GM21786 (cell line): Measurements from ENCODE around the gene MRPL28.
"Not testable (repeated sequence)": the region's sequence is repeated elsewhere in the genome, so short reads cannot be mapped to it uniquely, and the experiment has no call there.

Experiments used
- ATAC-seq: cut with Tn5 transposase; IDR thresholded peaks from one replicate; pipeline ENCODE4 v1.9.1; 2021; ENCODE audit not compliant: unreplicated experiment

The MRPL28 gene

DNA sequence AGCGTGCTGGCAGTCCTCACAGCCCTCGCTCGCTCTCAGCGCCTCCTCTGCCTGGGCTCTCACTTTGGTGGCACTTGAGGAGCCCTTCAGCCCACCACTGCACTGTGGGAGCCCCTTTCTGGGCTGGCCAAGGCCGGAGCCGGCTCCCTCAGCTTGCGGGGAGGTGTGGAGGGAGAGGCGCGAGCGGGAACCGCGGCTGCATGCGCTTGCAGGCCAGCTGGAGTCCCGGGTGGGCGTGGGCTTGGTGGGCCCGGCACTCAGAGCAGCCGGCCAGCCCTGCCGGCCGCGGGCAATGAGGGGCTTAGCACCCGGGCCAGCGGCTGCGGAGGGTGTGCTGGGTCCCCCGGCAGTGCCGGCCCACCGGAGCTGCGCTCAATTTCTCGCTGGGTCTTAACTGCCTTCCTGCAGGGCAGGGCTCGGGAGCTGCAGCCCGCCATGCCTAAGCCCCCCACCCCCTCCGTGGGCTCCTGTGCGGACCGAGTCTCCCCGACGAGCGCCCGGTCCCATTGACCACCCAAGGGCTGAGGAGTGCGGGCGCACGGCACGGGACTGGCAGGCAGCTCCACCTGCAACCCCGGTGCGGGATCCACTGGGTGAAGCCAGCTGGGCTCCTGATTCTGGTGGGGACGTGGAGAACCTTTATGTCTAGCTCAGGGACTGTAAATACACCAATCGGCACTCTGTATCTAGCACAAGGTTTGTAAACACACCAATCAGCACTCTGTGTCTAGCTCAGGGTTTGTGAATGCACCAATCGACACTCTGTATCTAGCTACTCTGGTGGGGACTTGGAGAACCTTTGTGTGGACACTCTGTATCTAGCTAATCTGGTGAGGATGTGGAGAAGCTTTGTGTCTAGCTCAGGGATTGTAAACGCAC is 29.0 kb downstream of the MRPL28 start:
- ATAC-seq: not testable (repeated sequence)

DNA sequence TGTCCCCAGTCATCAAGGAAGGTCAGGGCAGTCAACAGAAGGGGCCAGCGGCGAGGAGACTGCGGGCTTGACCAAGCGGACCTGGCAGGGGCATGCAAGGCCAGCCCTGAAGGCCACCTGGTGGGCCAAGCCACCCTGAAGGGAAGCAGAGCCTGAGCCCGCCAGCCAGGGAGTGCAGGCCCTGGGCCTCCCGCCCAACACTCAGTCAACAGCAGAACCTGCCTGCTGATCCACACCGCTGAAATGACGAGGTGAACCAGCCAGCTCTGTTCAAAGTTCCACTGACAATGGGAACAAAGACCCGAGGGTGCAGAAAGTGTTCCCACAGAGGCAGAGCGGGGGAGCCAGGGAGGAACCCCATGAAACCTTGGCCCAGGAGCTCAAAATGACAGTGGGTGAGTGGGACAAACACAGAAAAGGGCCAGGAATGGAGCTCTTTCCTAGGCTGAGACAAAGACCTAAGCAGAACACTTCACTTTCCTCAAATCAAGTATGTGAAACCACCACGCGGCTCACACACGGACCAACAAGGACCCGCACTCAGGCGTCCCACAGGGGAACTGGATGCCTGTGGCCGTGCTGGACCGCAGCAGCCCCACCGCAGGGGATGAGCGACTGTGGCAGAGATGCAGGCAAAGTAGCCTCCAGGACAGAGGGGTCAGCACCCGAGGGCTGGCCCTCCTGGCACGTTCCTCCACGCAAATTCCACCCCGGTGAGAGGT is 29.8 kb downstream of the MRPL28 start:
- ATAC-seq: no peak

DNA sequence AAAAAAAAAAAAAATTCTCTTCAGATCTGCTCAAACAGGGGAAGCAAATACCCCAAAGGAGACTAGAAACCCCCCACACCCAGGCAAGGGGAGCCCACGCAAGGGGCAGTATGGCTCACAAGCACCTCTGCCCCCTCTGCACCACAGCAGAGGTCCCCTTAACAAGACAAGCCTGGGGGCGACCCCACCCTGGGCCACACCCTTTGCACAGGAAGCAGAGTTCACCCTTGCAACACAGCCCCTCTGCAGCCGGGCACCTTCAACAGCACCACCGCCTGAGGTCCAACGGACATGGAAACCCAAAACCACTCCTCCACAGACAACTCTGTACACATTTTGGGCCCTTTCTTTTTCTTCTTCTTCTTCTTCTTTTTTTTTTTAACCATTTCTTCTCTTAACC is 30.7 kb downstream of the MRPL28 start:
- no peak for ATAC-seq

DNA sequence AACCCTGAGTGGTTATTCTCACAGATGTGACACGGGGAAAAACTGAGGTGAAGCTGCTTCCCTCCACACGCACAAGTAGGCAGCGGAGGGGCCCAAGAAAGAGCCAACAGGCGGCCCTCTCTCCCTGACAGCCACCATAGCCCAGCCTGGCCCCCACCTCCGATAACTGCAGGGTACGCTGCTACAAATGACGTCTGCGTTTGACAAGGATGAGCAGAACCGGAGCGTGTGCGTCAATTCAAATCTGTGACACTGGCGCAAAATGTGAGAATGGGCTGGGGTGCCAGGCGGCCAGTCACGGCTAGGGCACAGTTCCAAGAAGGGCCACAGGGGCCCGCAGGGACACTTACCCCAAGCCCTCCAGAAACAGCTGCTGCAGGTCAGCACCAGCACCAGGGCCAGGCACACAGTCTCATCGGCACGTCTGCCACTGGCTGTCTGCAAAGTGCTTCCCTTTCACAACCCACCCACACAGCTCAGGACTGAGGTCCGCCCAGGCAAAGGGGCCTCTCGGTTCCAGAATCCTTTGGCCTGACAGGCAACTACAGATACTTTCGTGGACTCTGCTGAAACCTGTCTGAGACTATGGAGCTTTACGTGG is 32.3 kb downstream of the MRPL28 start:
- ATAC-seq: no peak

DNA sequence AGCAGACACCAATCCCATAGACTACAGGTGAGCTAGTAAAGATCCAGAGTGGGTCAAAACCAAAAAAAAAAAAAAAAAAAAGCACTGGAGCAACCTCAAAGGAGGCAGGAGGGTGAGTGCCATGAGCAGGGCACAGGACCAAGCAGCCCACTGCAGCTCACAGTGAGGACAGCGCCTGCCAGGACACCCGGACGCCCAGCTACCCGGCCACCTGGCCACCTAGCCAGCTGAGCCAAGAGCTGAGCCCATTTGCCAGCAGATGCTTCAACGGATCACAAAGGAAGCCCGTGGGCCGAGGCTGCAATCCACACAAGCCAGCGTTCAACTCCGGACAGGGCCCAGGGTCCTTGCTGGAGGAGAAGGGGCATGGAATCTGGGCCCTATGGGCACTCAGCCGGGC is 32.9 kb downstream of the MRPL28 start:
- ATAC-seq: no peak

DNA sequence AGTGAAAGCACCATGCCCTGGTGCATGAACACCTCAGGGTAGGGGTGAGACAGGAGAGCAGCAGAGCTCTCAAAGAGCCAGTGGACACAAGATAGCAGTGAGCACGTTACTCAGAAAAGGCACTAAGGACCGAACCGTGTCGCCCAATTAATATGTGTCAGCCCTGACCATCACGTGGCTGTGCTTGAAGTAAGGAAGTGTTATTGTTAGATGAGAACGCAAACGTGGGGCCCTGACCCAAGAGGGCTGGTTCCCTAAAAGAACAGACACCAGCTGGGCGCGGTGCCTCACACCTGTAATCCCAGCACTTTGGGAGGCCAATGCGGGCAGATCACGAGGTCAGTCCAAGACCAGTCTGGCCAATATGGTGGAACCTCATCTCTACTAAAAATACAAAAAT is 34.1 kb downstream of the MRPL28 start:
- ATAC-seq: no peak

DNA sequence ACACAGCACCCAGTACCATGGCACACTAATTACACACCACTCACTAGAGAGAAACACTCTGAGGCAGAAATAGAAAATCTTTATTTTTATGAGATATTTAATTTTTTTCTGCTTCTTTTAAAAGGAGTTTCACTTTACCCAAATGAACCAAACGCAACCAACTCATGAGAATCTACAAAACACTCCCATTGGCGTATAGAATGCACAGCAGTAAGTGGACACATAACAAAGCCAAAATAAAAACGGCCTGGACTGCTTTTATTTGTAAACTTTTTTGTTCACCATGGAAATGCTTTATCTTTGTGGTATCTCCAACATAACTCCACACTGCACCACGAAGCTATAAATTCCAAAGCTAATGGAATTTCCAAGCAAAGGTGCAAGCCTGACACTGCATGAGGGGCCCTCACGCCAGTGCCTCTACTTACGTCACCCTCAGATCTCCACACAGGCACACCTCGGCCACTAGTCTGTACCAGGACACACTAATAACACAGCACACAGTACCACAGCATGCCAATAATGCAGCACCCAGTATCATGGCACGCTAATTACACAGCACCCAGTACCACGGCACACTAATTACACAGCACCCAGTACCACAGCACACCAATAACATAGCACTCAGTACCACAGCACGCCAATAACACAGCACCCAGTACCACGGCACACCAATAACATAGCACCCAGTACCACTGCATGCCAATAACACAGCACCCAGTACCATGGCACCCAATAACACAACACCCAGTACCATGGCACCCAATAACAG is 35.3 kb downstream of the MRPL28 start:
- not testable (repeated sequence) for ATAC-seq

DNA sequence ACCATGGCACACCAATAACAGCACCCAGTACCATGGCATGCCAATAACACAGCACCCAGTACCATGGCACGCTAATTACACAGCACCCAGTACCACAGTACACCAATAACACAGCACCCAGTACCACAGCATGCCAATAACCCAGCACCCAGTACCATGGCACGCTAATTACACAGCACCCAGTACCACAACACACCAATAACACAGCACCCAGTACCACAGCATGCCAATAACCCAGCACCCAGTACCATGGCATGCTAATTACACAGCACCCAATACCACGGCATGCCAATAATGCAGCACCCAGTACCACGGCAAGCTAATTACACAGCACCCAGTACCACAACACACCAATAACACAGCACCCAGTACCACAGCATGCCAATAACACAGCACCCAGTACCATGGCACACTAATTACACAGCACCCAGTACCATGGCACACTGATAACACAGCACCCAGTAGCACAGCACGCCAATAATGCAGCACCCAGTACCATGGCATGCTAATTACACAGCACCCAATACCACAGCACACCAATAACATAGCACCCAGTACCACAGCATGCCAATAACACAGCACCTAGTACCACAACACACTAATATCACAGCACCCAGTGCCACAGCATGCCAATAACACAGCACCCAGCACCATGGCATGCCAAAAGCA is 36.0 kb downstream of the MRPL28 start:
- ATAC-seq: not testable (repeated sequence)

DNA sequence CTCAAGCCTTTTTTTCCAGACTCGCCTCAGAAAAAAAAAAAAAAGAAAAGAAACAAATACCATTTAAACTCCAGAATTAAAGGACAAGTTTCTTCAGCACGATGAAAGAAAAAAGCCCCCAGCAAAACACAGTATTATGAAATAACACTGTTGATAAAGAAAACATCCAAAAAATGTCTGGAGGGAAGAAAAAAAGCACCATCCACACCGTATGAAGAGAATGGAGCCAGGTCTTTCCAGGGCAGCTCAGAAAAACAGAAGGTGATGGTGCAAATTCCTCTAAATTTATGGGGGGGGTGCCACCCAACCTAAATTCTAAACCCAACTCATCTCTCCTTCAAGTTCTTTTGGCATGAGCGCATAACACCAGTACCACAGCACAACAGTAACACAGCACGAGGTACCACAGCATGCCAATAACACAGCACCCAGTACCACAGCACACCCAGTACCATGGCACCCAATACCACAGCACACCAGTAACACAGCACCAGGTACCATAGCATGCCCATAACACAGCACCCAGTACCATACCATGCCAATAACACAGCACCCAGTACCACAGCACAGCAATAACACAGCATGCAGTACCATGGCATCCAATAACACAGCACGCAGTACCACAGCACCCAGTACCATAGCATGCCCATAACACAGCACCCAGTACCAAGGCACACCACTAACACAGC is 36.8 kb downstream of the MRPL28 start:
- no peak for ATAC-seq

DNA sequence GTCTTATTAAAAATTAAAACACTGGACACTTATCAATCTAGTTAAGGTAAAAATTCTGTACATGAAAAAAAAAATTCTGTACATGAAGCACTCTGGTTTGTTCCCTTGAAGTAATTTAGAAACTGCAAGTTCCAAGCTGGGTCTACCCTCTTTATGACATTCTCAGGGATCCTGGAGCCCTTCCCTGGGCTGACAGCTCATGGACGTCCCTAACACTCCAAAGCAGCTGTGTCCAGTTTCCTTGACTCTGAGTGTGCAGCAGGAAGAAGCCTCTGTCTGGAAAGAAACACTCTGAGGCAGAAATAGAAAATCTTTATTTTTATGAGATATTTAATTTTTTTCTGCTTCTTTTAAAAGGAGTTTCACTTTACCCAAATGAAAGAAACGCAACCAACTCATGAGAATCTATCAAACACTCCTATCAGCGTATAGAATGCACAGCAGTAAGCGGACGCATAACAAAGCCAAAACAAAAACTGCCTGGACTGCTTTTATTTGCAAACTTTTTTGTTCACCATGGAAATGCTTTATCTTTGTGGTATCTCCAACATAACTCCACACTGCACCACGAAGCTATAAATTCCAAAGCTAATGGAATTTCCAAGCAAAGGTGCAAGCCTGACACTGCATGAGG is 39.0 kb downstream of the MRPL28 start:
- not testable (repeated sequence) for ATAC-seq

DNA sequence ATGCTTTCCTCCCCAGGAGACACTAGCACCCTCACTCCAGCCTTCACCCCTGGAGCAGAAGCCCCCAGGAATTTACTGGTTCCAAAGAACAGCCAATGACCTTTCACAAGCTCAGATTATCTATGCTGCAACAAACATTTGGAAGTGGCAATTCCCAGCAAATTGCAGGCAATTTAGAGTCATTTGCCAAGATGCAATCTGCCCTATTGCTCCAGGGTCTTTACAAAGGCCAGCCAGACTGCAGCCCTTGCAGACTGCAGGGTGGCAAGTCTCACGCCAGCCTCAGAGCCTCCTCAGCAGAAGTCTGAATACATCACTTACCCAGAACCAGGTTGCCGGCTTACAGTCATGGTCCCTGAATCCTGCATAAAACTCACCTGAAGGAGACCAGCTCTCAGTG is 39.6 kb downstream of the MRPL28 start:
- ATAC-seq: no peak

DNA sequence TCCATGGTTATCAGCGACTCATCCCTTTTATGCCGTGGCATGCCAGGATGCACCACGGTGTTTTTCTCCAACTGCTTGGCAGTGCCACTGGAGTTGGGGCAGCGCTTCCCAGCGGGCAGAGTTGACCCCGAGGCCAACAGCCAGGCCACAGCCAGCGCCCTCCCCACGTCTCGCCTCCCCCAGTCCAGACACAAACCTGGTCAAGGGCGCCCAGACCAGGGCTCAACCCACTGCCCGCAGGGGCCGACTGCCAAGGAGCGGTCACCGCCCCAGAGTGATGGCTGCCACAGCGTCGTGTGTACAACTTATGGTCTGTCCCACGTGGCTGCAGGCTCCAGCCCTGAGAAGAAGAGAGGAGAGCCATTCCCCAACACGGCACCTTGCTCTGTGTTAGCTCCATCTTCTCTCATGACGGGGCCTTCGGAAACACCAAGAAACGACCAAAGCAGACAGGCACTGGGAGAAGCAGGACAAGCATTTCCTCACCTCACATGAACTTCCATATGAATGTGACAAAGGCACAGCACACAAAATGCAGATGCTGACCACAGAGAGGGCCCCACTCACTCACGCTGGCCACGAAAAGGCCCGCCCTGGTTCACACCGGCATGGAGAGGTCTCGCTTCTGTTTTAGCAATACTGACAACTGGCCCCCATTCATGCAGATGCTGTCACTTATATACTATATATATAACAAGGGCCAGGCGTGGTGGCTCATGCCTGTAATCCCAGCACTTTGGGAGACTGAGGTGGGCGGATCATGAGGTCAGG is 44.8 kb downstream of the MRPL28 start:
- no peak for ATAC-seq

DNA sequence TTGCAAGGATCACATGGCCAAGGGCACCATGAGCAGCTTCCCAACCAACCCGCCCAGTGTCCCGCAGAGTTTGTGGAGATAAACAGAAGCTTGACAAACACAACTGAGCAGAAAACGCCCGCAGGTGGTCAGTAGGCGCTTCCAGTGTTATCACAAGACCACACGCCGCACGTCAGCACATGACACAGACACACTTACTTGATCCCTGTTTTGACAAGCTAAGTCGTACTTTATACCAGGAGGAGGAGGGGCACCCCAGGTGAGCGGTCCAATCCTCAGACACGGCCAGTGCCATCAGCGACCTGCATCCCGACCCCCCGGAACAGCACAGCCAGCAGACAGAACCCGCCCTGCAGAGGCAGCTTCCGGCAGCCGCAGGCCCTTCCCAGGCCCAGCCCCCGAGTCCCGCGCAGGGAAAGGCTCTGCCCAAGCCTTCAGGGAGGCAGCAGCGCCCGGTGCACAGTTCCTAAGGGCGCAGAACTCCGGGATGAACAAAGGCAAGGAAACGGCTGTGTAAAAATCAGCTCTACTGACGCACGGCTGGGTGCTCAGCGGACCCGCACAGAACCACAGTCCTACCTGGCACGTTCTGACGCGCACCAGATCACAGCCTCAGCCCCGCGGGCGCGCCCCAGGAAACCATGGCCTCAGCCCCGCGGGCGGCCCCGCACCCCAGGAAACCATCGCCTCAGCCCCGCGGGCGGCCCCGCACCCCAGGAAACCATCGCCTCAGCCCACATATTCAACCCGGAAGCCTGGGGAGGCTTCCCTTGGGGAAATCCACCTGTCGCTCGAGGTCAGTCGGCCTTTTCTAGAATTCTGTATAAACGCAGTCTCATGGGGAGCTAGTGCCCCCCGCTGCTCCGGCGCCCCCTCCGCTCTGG is 45.6 kb downstream of the MRPL28 start:
- no peak for ATAC-seq

DNA sequence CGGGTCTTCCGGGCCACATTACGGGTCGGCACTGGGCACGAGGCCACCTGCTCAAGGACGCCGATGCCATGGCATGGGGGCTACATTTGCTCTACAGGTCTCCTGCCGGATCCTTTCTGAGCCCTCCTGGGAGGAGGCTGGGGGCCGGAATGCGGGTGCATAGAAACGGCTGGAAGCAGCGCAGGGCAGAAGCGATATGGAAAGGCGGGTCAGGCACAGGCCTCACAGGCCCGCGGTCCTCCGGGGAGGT is 46.2 kb downstream of the MRPL28 start:
- ATAC-seq: no peak

DNA sequence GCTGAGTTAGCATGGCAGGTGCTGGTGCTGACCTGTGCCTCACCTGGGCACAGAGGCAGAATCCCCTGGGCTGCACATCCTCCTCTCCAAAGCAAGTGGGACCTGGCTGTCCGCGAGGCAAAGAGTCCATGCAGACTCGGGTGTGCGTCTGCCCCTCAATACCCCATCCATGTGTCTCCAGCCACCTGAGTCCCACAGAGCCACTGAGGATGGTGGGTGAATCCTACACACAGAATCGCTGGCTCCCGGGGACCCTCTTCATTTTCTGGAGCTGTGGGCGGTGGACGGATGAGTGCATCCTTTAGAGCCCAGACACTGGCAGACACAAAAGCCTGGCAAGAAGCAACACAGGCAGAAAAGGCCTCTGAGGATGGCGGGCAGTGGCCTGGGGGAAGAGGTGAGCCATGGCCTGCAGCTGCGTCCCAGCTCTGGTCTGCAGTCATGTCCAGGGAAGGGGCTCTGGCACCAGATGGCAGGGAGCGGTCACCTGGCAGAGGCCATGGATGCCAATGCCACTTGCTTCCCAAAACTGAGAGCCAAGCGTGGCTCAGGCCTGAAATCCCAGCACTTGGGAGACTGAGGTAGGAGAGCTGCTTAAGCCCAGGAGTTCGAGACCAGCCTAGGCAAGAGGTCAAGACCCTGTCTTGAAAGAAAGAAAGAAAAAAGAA is 47.7 kb downstream of the MRPL28 start:
- no peak for ATAC-seq

DNA sequence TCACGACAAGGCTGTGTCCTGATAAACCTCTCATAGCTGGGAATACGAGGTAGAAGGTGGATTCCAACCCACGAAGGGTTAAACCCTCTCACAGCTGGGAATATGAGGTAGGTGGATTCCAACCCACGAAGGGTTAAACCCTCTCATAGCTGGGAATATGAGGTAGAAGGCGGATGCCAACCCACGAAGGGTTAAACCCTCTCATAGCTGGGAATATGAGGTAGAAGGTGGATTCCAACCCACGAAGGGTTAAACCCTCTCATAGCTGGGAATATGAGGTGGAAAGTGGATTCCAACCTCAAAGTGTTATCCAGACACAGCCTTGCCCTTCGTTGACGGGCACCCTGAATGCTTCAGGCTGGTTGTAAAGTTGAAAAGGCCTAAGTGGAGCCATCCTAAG is 48.8 kb downstream of the MRPL28 start:
- ATAC-seq: no peak

DNA sequence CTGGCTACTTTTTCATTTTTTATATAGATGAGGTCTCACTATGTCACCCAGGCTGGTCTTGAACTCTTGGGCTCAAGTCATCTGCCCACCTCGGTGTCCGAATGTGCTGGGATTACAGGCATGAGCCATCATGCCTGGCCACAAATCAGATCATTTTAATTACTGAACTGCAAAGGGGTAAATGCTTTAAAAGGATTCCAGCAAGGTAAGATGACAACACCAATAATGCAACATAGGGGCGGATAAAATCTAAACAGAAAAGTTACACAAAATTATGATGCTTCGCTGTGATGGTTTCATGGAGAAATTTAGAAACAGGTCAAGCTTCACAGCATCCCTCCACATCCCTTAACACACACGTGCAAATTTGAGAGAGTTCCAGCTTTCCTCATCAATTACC is 50.1 kb downstream of the MRPL28 start:
- ATAC-seq: no peak

DNA sequence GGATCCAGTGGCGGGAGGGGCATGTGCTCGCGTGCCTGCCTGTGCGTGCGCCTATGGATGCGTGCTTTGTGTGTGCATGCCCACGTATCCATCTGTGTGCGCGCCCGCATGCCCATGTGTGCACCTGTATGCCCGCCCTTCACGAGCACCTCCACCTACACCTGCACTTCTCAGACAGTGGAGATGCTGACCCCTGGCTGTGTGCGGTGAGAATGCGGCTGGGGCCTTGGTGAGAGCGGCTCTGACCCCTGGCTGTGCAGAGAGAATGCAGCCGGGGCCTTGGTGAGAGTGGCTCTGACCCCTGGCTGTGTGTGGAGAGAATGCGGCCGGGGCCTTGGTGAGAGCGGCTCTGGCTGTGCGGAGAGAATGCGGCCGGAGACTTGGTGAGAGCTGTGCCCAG is 51.7 kb downstream of the MRPL28 start:
- ATAC-seq: no peak
